ENCODE measurements around the gene RAB11FIP3. TPM values are rescaled to one million over a fixed set of nuclear protein-coding genes. Genes with fewer than 3 reads are reported as not detected.

The RAB11FIP3 gene
- total and polyA plus RNA-seq, 9 of the 15 experiments (the other 6 are each of a cell fraction or from before 2014, with no cell fraction given), result 0.46 to 13.1 (median 4.3) TPM

GRCh38 chr16:555528-556473 lies 130.4 kb downstream of the RAB11FIP3 start:
- Histone ChIP-seq H3K4me2 (ENCODE audit: insufficient read depth, low read length) (no peak overlapping the region), H3K9me1 (ENCODE audit: control insufficient read depth, insufficient read depth, low read length) (no peaks in the 10 kb centered on the region), H3K79me2 (ENCODE audit: control insufficient read depth, insufficient read depth, low read length) (no peaks in the 10 kb centered on the region), H3K4me3 (no peak overlapping the region), H3K27me3 (ENCODE audit: control insufficient read depth in 2 of 2, insufficient read depth in 2 of 2, low read length in 2 of 2) (peaks cover under 1% of the 10 kb centered on the region in 2 experiments; a peak in 2 of 5 replicates), H3K36me3 (ENCODE audit: control insufficient read depth, insufficient read depth, low read length) (peaks cover 29% of the 10 kb centered on the region; the same call in 1 of the 3 replicates), H2AFZ (ENCODE audit: low read depth, low read length) (no peak overlapping the region), H3K27ac (ENCODE audit: extremely low read depth, low read depth, low read length) (no peak overlapping the region), H3K9me3 (replicated peaks; ENCODE audit: control insufficient read depth, insufficient read depth, low read depth, low read length) (no peaks in the 10 kb centered on the region), H3K9ac (ENCODE audit: insufficient read depth in 1 of 2, low read depth in 2 of 2, low read length in 2 of 2) (0 out of 4 replicates have a peak overlapping the region, but pooled peaks of 1 of the 2 experiments have one; percentile 35), H3K4me1 (replicated peaks in 1 of 2; ENCODE audit: control insufficient read depth in 2 of 2, insufficient read depth in 2 of 2, low read length in 2 of 2) (peaks cover 0 to 63% of the 10 kb centered on the region in 2 experiments; a peak in 2 of 5 replicates), H4K20me1 (replicated peaks; ENCODE audit: control insufficient read depth, insufficient read depth, low read length) (no peaks in the 10 kb centered on the region)
- 78% methylated on average over 22 of the region's 32 CpGs for WGBS (ENCODE audit: insufficient coverage, low coverage, missing lambda C conversion rate)
- 0 out of 3 replicates have a peak, but pooled peaks have one; percentile 11 for ATAC-seq
- CTCF ChIA-PET (ENCODE audit: low intra/inter-chr PET ratio), result no interaction called here
- POLR2A ChIA-PET, result interaction anchor here (0.6 to 1.0 kb wide), 2 partner anchors 11 to 168 kb away, joined by 3 read pairs; partner anchors contain the start of gene NHLRC4
- no TSS peak for BruUV-seq (replicated peaks)
- FAIRE-seq, result no peak
- intact Hi-C loops (cut with micrococcal nuclease), result no loop called here
- no peak for DNase-seq (ENCODE audit: extremely low read depth in 1 of 4, low spot score in 3 of 4)
- in situ Hi-C loops (cut with MboI), result no loop called here
- TF ChIP-seq CREM (IDR thresholded peaks at IDR 0.05; ENCODE audit: low read depth) (no peak), CCAR2 (IDR thresholded peaks at IDR 0.05; ENCODE audit: low read depth, low read length) (no peak), POLR2G (IDR thresholded peaks at IDR 0.05; ENCODE audit: low read depth, low read length) (peak; percentile 52), RBM22 (IDR thresholded peaks at IDR 0.05; ENCODE audit: low read depth, low read length, poor library complexity, severe bottlenecking) (peak; percentile 7), TCF3 (CRISPR knock-in tag; IDR thresholded peaks at IDR 0.05) (no peak), E2F1 (CRISPR knock-in tag; IDR thresholded peaks at IDR 0.05) (no peak), PHF8 (IDR thresholded peaks at IDR 0.05; ENCODE audit: borderline replicate concordance, low read length) (no peak), TEAD1 (CRISPR knock-in tag; IDR thresholded peaks at IDR 0.05) (no peak), ZNF133 (CRISPR knock-in tag; IDR thresholded peaks at IDR 0.05) (no peak), MYC (IDR thresholded peaks at IDR 0.05; ENCODE audit: low read depth, low read length) (no peak), MYC (CRISPR knock-in tag; IDR thresholded peaks at IDR 0.05; ENCODE audit: borderline replicate concordance, low read depth) (no peak)
- TF ChIP-seq, protein P1, sequence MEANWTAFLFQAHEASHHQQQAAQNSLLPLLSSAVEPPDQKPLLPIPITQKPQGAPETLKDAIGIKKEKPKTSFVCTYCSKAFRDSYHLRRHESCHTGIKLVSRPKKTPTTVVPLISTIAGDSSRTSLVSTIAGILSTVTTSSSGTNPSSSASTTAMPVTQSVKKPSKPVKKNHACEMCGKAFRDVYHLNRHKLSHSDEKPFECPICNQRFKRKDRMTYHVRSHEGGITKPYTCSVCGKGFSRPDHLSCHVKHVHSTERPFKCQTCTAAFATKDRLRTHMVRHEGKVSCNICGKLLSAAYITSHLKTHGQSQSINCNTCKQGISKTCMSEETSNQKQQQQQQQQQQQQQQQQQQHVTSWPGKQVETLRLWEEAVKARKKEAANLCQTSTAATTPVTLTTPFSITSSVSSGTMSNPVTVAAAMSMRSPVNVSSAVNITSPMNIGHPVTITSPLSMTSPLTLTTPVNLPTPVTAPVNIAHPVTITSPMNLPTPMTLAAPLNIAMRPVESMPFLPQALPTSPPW (CRISPR knock-in tag; IDR thresholded peaks at IDR 0.05), result peak; percentile 50
- TF ChIP-seq, protein P2, sequence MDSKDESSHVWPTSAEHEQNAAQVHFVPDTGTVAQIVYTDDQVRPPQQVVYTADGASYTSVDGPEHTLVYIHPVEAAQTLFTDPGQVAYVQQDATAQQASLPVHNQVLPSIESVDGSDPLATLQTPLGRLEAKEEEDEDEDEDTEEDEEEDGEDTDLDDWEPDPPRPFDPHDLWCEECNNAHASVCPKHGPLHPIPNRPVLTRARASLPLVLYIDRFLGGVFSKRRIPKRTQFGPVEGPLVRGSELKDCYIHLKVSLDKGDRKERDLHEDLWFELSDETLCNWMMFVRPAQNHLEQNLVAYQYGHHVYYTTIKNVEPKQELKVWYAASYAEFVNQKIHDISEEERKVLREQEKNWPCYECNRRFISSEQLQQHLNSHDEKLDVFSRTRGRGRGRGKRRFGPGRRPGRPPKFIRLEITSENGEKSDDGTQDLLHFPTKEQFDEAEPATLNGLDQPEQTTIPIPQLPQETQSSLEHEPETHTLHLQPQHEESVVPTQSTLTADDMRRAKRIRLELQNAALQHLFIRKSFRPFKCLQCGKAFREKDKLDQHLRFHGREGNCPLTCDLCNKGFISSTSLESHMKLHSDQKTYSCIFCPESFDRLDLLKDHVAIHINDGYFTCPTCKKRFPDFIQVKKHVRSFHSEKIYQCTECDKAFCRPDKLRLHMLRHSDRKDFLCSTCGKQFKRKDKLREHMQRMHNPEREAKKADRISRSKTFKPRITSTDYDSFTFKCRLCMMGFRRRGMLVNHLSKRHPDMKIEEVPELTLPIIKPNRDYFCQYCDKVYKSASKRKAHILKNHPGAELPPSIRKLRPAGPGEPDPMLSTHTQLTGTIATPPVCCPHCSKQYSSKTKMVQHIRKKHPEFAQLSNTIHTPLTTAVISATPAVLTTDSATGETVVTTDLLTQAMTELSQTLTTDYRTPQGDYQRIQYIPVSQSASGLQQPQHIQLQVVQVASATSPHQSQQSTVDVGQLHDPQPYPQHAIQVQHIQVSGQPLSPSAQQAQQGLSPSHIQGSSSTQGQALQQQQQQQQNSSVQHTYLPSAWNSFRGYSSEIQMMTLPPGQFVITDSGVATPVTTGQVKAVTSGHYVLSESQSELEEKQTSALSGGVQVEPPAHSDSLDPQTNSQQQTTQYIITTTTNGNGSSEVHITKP (IDR thresholded peaks at IDR 0.05; ENCODE audit: partially characterized antibody), result no peak

Measured in K562 (cell line).